Heart right ventricle (tissue), 16 donors: Measurements from ENCODE around the gene CDA. TPM values are rescaled to one million over a fixed set of nuclear protein-coding genes. Genes with fewer than 3 reads are reported as not detected.
"Not testable (repeated sequence)": the region's sequence is repeated elsewhere in the genome, so short reads cannot be mapped to it uniquely, and the experiment has no call there.

ENCODE experiments used
- ATAC-seq, 8 donors: fragments of 200-7000 bp; cut with Tn5 transposase; one replicate each; pipeline ENCODE4 v1.9.1; 2020; ENCODE audit warnings: mild to moderate bottlenecking in 8 of 8, moderate library complexity in 8 of 8, moderate number of reproducible peaks in 1 of 8
- DNase-seq, 2 donors: peaks; one replicate each; pipeline ENCODE4 v3.0.0-alpha.2; 2020
- H3K27ac ChIP-seq, 10 donors: fragments of 200-600 bp; sonication (generic) in 2 of 10; one replicate each; pipeline versions ENCODE4 v1.5.0 to v1.8.0; 2020 to 2022; ENCODE audit warnings: mild to moderate bottlenecking in 3 of 10
- H3K27me3 ChIP-seq, 7 donors: fragments of 200-600 bp; one replicate each; pipeline ENCODE4 v1.8.0; 2021 to 2022; ENCODE audit warnings: mild to moderate bottlenecking in 2 of 7
- H3K36me3 ChIP-seq, 9 donors: fragments of 200-600 bp; sonication (generic) in 1 of 9; one replicate each; pipeline versions ENCODE4 v1.5.0 to v1.8.0; 2020 to 2022; ENCODE audit warnings: mild to moderate bottlenecking in 2 of 9
- H3K4me1 ChIP-seq, 9 donors: fragments of 200-600 bp; sonication (generic) in 1 of 9; one replicate each; pipeline versions ENCODE4 v1.5.0 to v1.8.0; 2020 to 2022; ENCODE audit warnings: mild to moderate bottlenecking in 4 of 9
- H3K4me3 ChIP-seq, 10 donors: fragments of 200-600 bp; sonication (generic) in 2 of 10; one replicate each; pipeline versions ENCODE4 v1.5.0 to v1.8.0; 2020 to 2022; ENCODE audit warnings: mild to moderate bottlenecking in 7 of 10, moderate library complexity in 2 of 10
- H3K9me3 ChIP-seq, 11 donors: fragments of 200-600 bp in 10 of 11; sonication (generic) in 2 of 11; one replicate each; pipeline versions ENCODE4 v1.5.0 to v1.8.0; 2013 to 2022; ENCODE audit warnings: mild to moderate bottlenecking in 2 of 11, control low read depth in 1 of 11, moderate library complexity in 1 of 11
- CTCF ChIP-seq, 9 donors: fragments of 200-600 bp; sonication (generic) in 2 of 9; IDR thresholded peaks; one replicate each; pipeline versions ENCODE4 v1.5.0 to v1.8.0; 2021 to 2022; ENCODE audit warnings: antibody characterized with exemption in 9 of 9, mild to moderate bottlenecking in 5 of 9, moderate library complexity in 1 of 9
- WGBS, 2 donors: extraction: QIAGEN DNeasy Blood & Tissue Kit; methylation state at CpG; one replicate each; pipeline ENCODE4 v1.1.7; 2013; ENCODE audit warnings: inconsistent platforms in 1 of 2; 5-methylcytosine and 5-hydroxymethylcytosine counted together
- intact Hi-C, 10 donors: fragments of 100-400 bp; cut with DNase I; formaldehyde crosslinking; loops; one replicate each; pipeline versions ENCODE4 v1.11.1 to v1.14.2; 2022
- polyA plus RNA-seq, 2 donors: library from polyadenylated mRNA; stranded (reverse); fragments of 200-250 nt; gene quantifications; one replicate each; pipeline ENCODE4 v1.2.3, GENCODE V29; 2013
- total RNA-seq, 10 donors: library from RNA; stranded (reverse); fragmentation: NEBNext Ultra II Directional in 3 of 10; extraction: Animal tissue kit (Norgen Biotek cat#: 25700) in 3 of 10; gene quantifications; one replicate each; pipeline versions ENCODE4 v1.2.1 to v1.2.4, GENCODE V29; 2021 to 2023
- donor health status: Arrhythmogenic right ventricular cardiomyopathy.
- donor health status: ischemic (EF 13 %, LVEDD 7.1; RV severe dilation, severe dysfunction).
- donor health status: healthy with polysubstance abuse.
- donor health status: DM: no; HTN: yes; CAD: no.
- donor health status: DM: no; HTN: no; CAD: no.
- donor health status: ischemic (EF 25% LVEDD 6.9; RV normal size, moderate dysfunction).
- donor health status: ischemic (EF 25% LVEDD 5.7; RV mildly dilated, moderate dysfunction).
- donor health status: healthy.
- donor health status: DM: yes; HTN: yes; CAD: no.
- donor health status: Ischemic cardiomyopathy.
- donor health status: ischemic (EF 35%, LVEDD 5.7; RV mildly dilated, moderate dysfunction).
- donor health status: nonischemic (EF 11% LVEDD 7.7; RV severe dilation, severe dysfunction).
- donor health status: DM: yes; HTN: yes; CAD: no.
- donor health status: PGD.
- donor health status: ischemic (EF 29% LVEDD 5.4; RV normal size, mild dysfunction).
- donor health status: nonischemic (EF 23%, LVEDD 6.1; RV moderate dilation, normal function).

Gene CDA
- total and polyA plus RNA-seq, 12 donors, result 0.93 to 10.3 (median 3.0) TPM

- H3K27ac ChIP-seq, result peak overlapping the region in 1 of 10 donors; percentile 72
- no peak overlapping the region for H3K4me3 ChIP-seq
- no peaks in the 10 kb centered on the region for H3K27me3 ChIP-seq
- intact Hi-C loops, result no loop called here
- peaks cover 0 to 4% (median 0%) of the 10 kb centered on the region in 11 donors for H3K9me3 ChIP-seq
- H3K4me1 ChIP-seq, result peaks cover 0 to 21% (median 0%) of the 10 kb centered on the region in 9 donors
- no peaks in the 10 kb centered on the region for H3K36me3 ChIP-seq
- no peak for TF ChIP-seq CTCF (IDR thresholded peaks at IDR 0.05)
- no peak for ATAC-seq
- WGBS, 2 donors, result 88 to 90% methylated on average over 9 of the region's 9 CpGs
- DNase-seq, result no peak
Measured at GRCh38 chr1:20603504-20604464, 14.9 kb downstream of the CDA start.

GRCh38 chr1:20604678-20605077 is 15.8 kb downstream of the CDA start:
- Histone ChIP-seq H3K4me3 (no peak overlapping the region), H3K27ac (peak overlapping the region in 1 of 10 donors; percentile 72), H3K4me1 (peaks cover 0 to 21% (median 0%) of the 10 kb centered on the region in 9 donors), H3K27me3 (no peaks in the 10 kb centered on the region), H3K9me3 (peaks cover 0 to 4% (median 0%) of the 10 kb centered on the region in 11 donors), H3K36me3 (no peaks in the 10 kb centered on the region)
- DNase-seq (no peak), ATAC-seq (peak in 1 of 8 donors; percentile 23)
- TF ChIP-seq CTCF (IDR thresholded peaks at IDR 0.05), result no peak
- WGBS, 2 donors, result 84 to 88% methylated on average over 7 of the region's 7 CpGs
- intact Hi-C loops, result no loop called here

GRCh38 chr1:20606801-20607570 is 18.1 kb downstream of the CDA start:
- WGBS, 2 donors, result 67 to 71% methylated on average over 6 of the region's 7 CpGs
- Histone ChIP-seq H3K27ac (peak overlapping the region in 8 of 10 donors; percentile 10 to 70 (median 45)), H3K4me1 (peaks cover 0 to 16% (median 0%) of the 10 kb centered on the region in 9 donors)
- H3K36me3 ChIP-seq, DNase-seq, H3K9me3 ChIP-seq, H3K27me3 ChIP-seq, intact Hi-C loops, H3K4me3 ChIP-seq: not testable (repeated sequence)
- ATAC-seq, result peak in 4 of 8 donors; percentile 55 to 87 (median 70)

- no peak overlapping the region for H3K27ac ChIP-seq
- no peaks in the 10 kb centered on the region for H3K9me3 ChIP-seq
- H3K4me3 ChIP-seq, result no peak overlapping the region
- no peak for ATAC-seq
- peaks cover 0 to 13% (median 7%) of the 10 kb centered on the region in 9 donors for H3K4me1 ChIP-seq
- no peak for DNase-seq
- no peak for TF ChIP-seq CTCF (IDR thresholded peaks at IDR 0.05)
- 82 to 86% methylated on average over 6 of the region's 6 CpGs for WGBS, 2 donors
- intact Hi-C loops, result no loop called here
- no peaks in the 10 kb centered on the region for H3K27me3 ChIP-seq
- H3K36me3 ChIP-seq, result no peaks in the 10 kb centered on the region
Measured at GRCh38 chr1:20609541-20609940, 20.6 kb downstream of the CDA start.
